Inferior parietal cortex (tissue), 1 donor: ENCODE data around the gene SUPT6H.
"Not testable (repeated sequence)": the region's sequence is repeated elsewhere in the genome, so short reads cannot be mapped to it uniquely, and the experiment has no call there.

Experiments used
- DNase-seq: peaks from one replicate; pipeline ENCODE4 v3.0.0-alpha.2; 2016; ENCODE audit errors: extremely low spot score

Gene SUPT6H

DNA sequence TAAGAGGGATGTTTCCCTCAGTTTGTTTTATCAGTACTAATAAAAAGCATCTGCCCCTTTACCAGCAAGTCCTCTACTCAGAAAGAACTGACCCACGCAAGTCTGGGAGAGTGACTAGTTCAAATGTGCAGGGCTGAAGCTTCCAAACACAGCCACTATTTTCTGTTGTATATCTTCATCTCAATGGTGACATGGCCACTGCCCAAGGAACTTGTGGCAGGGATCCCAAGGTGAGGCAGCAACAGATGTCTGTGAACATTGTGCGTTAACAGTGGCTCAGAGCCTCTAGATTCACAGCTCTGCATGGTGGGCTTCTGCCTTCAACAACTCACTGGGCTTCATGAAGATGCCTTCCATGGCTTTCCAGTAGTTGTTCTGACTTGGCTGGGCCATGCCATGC lies 13.3 kb upstream of the SUPT6H start:
- no peak for DNase-seq

- no peak for DNase-seq
Measured at GRCh38 chr17:28655160-28655559, 6.8 kb upstream of the SUPT6H start.

- no peak for DNase-seq
Measured at GRCh38 chr17:28657756-28658155, 4.2 kb upstream of the SUPT6H start.

DNA sequence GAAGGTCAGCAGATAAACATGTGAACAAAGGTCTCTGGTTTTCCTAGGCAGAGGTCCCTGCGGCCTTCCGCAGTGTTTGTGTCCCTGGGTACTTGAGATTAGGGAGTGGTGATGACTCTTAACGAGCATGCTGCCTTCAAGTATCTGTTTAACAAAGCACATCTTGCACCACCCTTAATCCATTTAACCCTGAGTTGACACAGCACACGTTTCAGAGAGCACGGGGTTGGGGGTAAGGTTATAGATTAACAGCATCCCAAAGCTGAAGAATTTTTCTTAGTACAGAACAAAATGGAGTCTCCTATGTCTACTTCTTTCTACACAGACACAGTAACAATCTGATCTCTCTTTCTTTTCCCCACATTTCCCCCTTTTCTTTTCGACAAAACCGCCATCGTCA lies 3.7 kb upstream of the SUPT6H start:
- not testable (repeated sequence) for DNase-seq

DNA sequence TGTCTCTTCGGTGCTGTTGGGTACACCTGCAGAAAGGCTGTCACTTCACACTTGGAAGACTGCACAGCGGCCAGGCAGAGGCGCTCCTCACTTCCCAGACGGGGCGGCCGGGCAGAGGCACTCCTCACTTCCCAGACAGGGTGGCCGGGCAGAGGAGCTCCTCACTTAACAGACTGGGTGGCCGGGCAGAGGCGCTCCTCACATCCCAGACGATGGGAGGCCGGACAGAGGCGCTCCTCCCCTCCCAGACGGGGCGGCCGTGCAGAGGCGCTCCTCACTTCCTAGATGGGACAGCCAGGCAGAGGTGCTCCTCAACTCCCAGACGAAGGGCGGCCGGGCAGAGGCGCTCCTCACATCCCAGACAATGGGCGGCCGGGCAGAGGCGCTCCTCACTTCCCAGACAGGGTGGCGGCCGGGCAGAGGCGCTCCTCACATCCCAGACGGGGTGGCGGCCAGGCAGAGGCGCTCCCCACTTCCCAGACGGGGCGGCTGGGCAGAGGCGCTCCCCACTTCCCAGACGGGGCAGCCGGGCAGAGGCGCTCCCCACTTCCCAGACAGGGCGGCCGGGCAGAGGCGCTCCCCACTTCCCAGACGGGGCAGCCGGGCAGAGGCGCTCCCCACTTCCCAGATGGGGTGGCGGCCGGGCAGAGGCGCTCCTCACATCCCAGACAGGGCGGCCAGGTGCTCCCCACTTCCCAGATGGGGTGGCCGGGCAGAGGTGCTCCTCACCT lies 3.1 kb upstream of the SUPT6H start:
- not testable (repeated sequence) for DNase-seq

DNA sequence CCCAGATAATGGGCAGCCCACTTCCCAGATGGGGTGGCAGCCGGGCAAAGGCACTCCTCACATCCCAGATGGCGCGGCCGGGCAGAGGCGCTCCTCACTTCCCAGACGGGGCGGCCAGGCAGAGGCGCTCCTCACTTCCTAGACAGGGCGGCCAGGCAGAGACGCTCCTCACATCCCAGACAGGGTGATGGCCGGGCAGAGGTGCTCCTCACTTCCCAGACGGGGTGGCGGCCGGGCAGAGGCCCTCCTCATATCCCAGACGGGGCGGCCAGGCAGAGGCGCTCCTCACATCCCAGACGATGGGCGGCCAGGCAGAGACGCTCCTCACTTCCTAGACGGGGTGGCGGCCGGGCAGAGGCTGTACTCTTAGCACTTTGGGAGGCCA lies 2.5 kb upstream of the SUPT6H start:
- not testable (repeated sequence) for DNase-seq

- no peak for DNase-seq
Measured at GRCh38 chr17:28662527-28662829, 473 bp downstream of the SUPT6H start.

DNA sequence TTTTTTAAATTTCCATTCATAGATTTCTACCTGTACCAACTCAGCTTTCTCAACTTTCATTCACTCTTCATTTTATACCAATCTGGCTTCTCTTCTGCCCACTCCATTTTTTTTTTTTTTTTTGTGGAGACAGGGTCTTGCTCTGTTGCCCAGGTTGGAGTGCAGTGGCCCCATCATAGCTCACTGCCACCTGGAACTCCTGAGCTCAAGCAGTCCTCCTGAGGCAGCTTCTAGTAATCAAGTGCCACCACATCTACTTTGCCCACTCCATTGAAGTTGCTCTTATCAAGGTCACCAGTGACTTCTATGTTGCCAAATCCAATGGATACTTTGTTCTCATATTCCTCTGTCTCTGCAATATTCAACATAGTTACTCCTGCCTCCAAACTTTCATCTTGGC lies 1.7 kb downstream of the SUPT6H start:
- DNase-seq, result no peak

DNA sequence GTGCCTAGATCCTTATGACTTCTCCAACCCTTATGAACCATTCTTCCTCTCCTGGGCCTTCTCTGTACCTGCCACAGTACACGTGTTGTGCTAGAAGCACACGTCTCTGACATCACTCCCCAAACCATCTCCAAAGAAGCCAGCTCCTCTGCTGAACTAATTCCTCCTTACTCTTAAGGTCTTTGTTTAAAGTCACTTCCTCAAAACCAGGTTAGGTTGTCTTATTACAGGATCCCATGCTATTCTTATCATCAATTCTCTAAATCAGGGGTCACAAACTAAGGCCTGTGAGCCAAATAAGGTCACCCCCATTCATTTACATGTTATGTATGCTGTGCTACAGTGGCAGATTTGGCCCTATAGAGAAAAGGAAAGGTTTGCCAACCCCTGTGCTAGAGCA lies 4.0 kb downstream of the SUPT6H start:
- no peak for DNase-seq

DNA sequence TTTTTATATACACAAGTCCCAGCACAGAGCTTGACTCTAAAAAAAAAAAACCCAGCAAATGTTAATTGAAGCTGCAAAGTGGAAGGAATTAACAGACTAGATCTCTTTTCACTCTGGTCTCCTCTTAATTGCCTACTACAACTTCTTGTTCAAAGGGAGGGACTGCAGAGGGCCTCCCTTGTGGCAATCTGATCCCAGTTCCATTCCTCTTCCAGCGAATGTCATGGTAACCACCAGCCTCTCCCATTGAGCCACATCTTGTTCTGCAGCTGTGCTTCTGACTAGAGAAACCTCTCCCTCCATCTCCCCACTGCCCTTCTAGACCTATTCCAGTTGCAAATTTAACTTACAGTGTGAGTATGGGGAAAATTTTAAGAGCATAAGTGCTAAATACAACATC lies 5.9 kb downstream of the SUPT6H start:
- DNase-seq, result no peak

DNA sequence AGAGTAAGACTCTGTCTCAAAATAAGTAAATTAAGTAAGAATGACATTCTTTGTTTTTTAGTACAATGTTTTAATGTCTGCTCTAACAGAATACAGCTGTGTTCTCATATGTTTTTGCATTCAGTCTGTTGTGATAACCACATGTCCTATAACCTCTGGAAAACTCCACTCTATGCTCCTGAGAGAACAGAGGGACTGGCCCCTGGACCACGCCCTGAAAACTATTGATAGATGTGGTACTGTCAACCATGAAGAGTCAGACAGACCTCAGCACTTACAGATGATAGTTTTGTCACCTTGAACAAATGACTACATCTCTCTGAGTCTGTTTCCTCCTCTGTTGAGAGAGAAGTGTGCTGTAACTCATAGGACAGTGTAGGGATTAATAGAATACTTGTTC lies 7.9 kb downstream of the SUPT6H start:
- DNase-seq, result no peak

DNA sequence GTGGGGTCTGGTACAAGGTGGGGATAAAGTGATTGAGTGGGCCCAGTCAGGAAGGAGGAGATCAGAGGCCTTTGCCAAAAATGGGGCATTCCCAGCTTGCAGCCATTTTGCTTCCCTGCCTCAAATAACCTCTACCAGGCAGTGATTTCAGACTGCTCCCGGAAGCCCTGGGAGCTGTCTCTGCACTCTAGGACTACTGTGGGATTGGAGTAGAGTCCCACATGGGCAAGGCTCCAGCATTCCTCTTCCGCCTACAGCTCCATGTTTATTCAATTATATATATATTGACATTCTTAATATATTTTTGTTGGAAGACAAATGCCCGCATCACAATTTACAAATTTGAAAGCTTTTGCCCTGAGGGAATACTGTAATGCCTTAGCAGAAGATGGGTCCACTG lies 13.5 kb downstream of the SUPT6H start:
- DNase-seq, result no peak

- DNase-seq, result no peak
Measured at GRCh38 chr17:28675980-28676379, 14.0 kb downstream of the SUPT6H start.

GRCh38 chr17:28682655-28683054 lies 20.6 kb downstream of the SUPT6H start:
- no peak for DNase-seq

DNA sequence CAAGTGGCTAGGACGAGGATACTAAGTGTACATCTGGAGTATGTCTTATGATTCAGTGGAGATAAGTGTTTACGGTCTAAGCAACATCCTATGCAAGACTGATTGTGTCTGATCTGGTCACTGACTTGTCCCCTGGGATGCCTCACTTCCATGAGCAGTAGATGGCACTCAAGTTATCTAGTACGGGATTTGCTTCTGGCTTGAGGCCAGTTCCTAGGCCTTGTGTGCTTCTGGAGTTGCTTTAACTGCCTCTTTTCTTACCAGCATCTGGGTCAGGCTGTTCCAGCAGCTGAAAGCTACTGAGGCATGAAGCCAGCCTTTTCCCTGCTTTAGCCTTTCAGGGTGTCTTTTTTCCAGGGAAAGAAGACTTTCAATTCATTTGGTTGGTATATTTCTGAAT lies 23.0 kb downstream of the SUPT6H start:
- peak; percentile 91 for DNase-seq

- no peak for DNase-seq
Measured at GRCh38 chr17:28685366-28685765, 23.4 kb downstream of the SUPT6H start.

- DNase-seq, result no peak
Measured at GRCh38 chr17:28686296-28686695, 24.3 kb downstream of the SUPT6H start.

DNA sequence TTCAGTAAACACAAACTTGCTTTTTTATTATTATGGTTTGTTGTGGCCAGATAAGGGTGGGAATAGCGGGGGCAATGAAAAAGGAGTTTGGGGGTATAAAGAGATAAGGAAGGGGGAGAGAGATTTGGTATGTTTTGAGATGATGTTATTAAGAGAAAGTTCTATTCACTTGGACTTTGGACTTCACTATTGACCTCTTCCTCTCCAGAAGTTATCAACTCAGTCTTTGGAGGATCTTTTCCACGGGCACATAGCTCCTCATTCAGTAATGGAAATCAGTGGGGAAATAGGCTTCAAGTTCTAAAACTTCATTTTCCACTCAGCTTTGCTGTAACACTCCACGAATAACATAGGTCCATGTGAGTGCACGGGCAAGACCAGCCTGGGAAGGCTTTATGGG lies 26.5 kb downstream of the SUPT6H start:
- DNase-seq, result no peak

- no peak for DNase-seq
Measured at GRCh38 chr17:28689011-28689410, 27.0 kb downstream of the SUPT6H start.

DNA sequence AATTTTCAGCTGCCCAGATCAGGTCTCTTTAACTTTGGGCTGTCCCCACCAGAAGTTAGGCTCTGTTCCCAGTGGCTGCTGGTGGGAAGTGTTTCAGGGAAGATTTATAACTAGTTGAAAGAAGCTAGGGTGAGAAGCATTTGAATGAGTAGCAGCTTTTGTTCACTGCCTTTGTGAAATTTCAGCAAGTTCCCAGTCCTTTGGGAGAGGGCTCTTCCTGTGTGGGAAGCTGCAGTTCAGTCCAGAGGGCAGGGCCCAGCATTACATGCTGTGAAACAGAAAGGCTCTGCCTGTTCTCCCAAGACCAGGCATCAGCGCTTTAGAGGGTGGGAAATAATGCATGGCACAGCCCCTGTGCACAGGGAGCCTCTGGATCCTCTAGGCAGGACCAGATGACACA lies 31.9 kb downstream of the SUPT6H start:
- no peak for DNase-seq

GRCh38 chr17:28698253-28698941 lies 36.4 kb downstream of the SUPT6H start:
- no peak for DNase-seq

- no peak for DNase-seq
Measured at GRCh38 chr17:28700278-28700677, 38.3 kb downstream of the SUPT6H start.

- no peak for DNase-seq
Measured at GRCh38 chr17:28700830-28701492, 39.0 kb downstream of the SUPT6H start.
